ENCODE results near the gene GON7.
"Not testable (repeated sequence)": the region's sequence is repeated elsewhere in the genome, so short reads cannot be mapped to it uniquely, and the experiment has no call there.

GON7 gene

DNA sequence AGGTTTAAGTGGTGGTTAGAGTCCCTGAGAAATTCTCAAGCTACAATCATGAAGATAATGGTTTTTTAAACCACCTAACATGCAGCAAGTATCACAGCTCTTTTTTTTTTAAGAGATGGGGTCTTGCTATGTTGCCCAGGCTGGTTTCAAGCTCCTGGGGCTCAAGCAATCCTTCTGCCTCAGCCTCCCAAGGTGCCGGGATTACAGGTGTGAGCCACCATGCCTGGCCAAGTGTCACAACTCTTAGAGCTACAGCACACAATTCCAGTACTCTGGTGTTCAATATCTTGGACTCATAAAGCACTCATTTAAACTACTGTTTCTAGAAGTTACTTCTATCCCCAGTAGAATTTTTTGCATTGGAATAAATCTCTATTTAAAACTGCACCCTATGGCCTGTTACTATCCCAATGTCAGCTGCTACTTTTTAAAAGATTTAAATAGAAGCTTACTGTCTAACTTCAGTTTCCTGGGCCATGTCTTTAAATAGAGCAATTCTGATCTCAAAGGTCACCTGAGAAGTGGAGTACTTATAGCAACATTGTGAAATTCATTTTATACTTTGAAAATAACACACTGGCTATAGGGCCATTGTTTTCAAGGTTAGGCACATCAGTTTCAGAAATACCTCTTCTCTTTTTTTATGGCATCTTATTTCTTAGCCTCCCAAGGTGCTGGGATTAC is 11.4 kb downstream of the GON7 start:
- H3K9ac ChIP-seq (ENCODE audit: low read length), result no peak overlapping the region
- no peaks in the 10 kb centered on the region; the same call in 1 of the 2 replicates for H3K36me3 ChIP-seq (ENCODE audit: control insufficient read depth, insufficient read depth, low read length)
- H3K27me3 ChIP-seq (ENCODE audit: control insufficient read depth, insufficient read depth, low read length), result no peaks in the 10 kb centered on the region
- H3K9me3 ChIP-seq (ENCODE audit: control insufficient read depth, insufficient read depth, low read depth, low read length), result no peaks in the 10 kb centered on the region
- no peak overlapping the region for H3K27ac ChIP-seq (ENCODE audit: low read depth, low read length)
- H3K4me1 ChIP-seq (ENCODE audit: control insufficient read depth, insufficient read depth, low read length), result no peaks in the 10 kb centered on the region
- no peak overlapping the region for H3K4me3 ChIP-seq (ENCODE audit: low read depth, low read length)

DNA sequence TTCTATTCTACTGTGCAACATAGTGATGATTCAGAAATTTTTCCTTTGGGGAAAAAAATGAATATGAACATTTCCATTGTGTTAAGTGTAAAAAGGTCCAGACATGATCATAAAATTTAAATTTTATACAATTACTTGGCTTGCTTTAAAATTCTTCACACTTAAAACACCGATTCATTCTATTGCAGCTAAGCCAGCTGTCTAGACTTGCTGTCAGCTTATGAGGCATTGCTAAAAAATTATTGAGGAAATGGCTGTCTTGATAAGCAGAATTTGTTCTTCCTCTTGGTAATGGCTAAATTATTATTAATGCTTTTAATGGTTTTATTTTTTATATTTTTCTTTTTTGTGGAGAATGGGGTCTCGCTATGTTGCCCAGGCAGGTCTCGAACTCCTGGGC is 19.9 kb downstream of the GON7 start:
- H3K4me1 ChIP-seq (ENCODE audit: control insufficient read depth, insufficient read depth, low read length), result no peaks in the 10 kb centered on the region
- H3K9ac ChIP-seq (ENCODE audit: low read length), result no peak overlapping the region
- H3K36me3 ChIP-seq (ENCODE audit: control insufficient read depth, insufficient read depth, low read length), result peaks cover 31% of the 10 kb centered on the region
- no peaks in the 10 kb centered on the region for H3K9me3 ChIP-seq (ENCODE audit: control insufficient read depth, insufficient read depth, low read depth, low read length)
- H3K4me3 ChIP-seq (ENCODE audit: low read depth, low read length), result no peak overlapping the region
- no peak overlapping the region for H3K27ac ChIP-seq (ENCODE audit: low read depth, low read length)
- no peaks in the 10 kb centered on the region for H3K27me3 ChIP-seq (ENCODE audit: control insufficient read depth, insufficient read depth, low read length)

DNA sequence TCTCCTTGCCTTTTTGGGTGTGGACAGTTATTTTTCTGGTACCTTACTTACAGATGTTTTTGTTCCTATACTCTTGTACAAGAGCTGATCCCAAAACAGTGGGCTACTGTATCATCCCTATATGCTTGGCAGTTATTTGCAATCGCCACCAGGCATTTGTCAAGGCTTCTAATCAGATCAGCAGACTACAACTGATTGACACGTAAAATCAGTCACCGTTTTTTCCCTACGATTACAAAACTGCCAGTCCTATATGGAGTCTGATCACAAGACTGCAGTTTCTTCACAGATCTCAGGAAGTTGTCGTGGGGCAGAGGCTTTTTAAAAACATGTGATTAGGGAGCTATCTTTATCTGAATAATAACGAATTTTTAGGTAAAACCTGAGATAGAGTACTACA is 20.4 kb downstream of the GON7 start:
- Histone ChIP-seq H3K27me3 (ENCODE audit: control insufficient read depth, insufficient read depth, low read length) (no peaks in the 10 kb centered on the region), H3K27ac (ENCODE audit: low read depth, low read length) (no peak overlapping the region), H3K4me3 (ENCODE audit: low read depth, low read length) (0 out of 2 replicates have a peak overlapping the region, but pooled peaks have one; percentile 0), H3K36me3 (ENCODE audit: control insufficient read depth, insufficient read depth, low read length) (peaks cover 31% of the 10 kb centered on the region), H3K9ac (ENCODE audit: low read length) (no peak overlapping the region), H3K4me1 (ENCODE audit: control insufficient read depth, insufficient read depth, low read length) (no peaks in the 10 kb centered on the region), H3K9me3 (ENCODE audit: control insufficient read depth, insufficient read depth, low read depth, low read length) (no peaks in the 10 kb centered on the region)

DNA sequence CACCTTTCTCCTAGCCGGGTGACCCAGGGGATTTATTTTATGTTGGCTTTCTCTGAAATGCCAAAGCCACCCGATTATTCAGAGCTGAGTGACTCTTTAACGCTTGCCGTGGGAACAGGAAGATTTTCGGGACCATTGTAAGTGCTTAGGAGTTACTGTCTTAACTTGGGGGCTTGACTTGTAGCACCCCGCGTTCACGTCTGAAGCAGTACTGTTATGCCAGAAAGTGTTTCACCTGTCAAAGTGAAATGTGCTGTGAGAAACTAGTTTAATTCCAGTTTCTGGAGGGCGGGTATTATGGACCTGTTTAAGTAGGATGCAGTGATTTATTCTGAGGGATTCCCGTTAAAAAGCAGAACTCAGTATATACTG is 21.5 kb downstream of the GON7 start:
- H3K9me3 ChIP-seq (ENCODE audit: control insufficient read depth, insufficient read depth, low read depth, low read length), result no peaks in the 10 kb centered on the region
- H3K9ac ChIP-seq (ENCODE audit: low read length), result peak overlapping the region; percentile 78
- no peaks in the 10 kb centered on the region for H3K27me3 ChIP-seq (ENCODE audit: control insufficient read depth, insufficient read depth, low read length)
- peak overlapping the region; percentile 64; the same call in 1 of the 2 replicates for H3K27ac ChIP-seq (ENCODE audit: low read depth, low read length)
- peaks cover 31% of the 10 kb centered on the region for H3K36me3 ChIP-seq (ENCODE audit: control insufficient read depth, insufficient read depth, low read length)
- peak overlapping the region; percentile 93 for H3K4me3 ChIP-seq (ENCODE audit: low read depth, low read length)
- no peaks in the 10 kb centered on the region for H3K4me1 ChIP-seq (ENCODE audit: control insufficient read depth, insufficient read depth, low read length)

DNA sequence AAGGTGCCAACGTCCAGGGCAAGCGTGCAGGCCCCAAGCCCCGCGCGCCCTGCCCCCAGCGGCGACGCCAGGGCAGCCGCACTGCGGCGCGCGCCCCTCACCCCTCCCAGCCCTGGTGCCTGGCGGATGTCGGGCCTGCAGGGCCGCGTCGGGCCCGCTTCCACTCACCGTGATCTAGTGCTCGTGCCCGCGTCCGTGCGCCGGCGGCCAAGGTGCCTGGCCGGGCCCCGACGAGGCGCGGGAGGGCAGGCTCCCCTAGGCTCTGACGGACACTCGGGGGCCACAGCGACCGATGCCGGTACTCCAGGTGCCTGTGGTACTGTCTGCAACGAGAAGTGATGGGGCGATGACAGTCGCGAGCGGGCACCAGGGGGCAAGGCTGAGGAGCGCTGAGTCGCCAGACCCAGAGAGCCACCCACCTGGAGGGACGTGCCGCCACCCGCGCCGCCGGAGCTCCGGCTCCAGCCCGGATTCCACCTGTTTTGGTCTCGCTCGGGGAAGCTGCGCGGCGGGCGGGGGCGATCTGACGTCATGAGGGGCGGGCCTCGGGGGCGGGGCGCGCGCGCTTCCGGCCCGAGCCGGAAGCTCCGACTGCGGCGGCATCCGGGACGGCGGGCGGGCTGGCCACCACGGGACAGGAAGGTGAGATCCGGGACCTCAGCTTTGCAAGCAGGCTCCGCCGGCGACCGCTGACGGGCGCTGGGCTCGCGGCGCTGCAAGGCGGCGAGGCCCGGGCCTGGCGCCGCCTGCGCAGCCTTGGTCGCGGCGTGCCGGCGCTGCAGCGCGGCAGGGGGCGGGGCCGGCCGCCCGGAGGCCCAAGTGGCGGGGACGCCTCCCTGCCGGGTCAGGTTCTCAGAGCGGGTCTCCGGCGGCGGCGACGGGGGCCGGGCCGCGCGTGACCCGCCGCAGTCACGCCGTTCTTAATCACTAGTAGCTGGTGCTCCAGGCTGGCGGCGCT is 22.2 kb downstream of the GON7 start, which contains the start of the genes LYSET and MOAP1:
LYSET (plus strand) TSS at position 927 of the 958 bp plus-strand sequence. CDS start 89 bp downstream, outside the sequence.
MOAP1 (minus strand) TSS at position 507 of the 958 bp plus-strand sequence. CDS start 655 bp downstream, outside the sequence.
- Histone ChIP-seq H3K27me3 (ENCODE audit: control insufficient read depth, insufficient read depth, low read length) (no peaks in the 10 kb centered on the region), H3K36me3 (ENCODE audit: control insufficient read depth, insufficient read depth, low read length) (peaks cover 31% of the 10 kb centered on the region), H3K4me1 (ENCODE audit: control insufficient read depth, insufficient read depth, low read length) (no peaks in the 10 kb centered on the region), H3K4me3 (ENCODE audit: low read depth, low read length) (peak within 1 kb of the TSS; percentile 93), H3K27ac (ENCODE audit: low read depth, low read length) (peak within 1 kb of the TSS; percentile 81), H3K9me3 (ENCODE audit: control insufficient read depth, insufficient read depth, low read depth, low read length) (no peaks in the 10 kb centered on the region), H3K9ac (ENCODE audit: low read length) (peak within 1 kb of the TSS; percentile 85)

DNA sequence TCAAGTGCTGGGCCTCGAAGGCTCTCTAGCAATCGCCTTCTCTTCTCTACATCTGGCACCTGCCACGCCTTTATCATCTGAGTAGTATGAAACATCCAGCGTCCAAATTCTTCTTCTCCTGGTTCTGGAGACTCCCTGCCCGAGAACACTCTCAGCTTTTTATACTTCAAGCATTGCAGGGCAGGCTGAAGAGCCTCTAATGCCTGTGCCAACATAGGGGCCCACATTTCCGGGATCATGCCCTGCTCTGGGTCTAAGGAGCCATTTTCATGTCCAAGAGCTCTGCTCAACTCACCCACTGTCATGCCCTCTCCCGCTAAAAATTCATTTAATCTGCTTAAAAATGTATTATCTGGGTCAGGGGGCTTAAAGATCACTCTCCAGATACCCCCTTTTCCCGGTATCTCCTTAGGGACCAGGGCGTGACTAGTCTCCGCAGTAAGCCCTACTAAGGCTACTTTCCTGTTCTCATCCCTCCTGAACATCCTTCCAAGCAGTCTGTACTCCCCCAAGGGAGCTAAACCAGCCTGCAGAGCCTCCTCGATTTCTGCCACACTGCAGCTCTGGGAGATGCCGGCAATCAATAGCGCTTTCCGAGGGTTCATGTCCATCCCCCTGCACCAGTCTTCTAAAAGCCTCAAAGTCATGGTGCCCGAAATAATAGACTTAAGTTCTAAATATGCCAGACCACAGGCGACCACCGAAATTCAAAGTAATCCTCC is 23.1 kb downstream of the GON7 start:
- Histone ChIP-seq H3K9me3 (ENCODE audit: control insufficient read depth, insufficient read depth, low read depth, low read length) (no peaks in the 10 kb centered on the region), H3K4me1 (ENCODE audit: control insufficient read depth, insufficient read depth, low read length) (no peaks in the 10 kb centered on the region), H3K27ac (ENCODE audit: low read depth, low read length) (no peak overlapping the region), H3K27me3 (ENCODE audit: control insufficient read depth, insufficient read depth, low read length) (no peaks in the 10 kb centered on the region), H3K36me3 (ENCODE audit: control insufficient read depth, insufficient read depth, low read length) (peaks cover 26% of the 10 kb centered on the region), H3K9ac (ENCODE audit: low read length) (peak overlapping the region; percentile 85), H3K4me3 (ENCODE audit: low read depth, low read length) (peak overlapping the region; percentile 93)

DNA sequence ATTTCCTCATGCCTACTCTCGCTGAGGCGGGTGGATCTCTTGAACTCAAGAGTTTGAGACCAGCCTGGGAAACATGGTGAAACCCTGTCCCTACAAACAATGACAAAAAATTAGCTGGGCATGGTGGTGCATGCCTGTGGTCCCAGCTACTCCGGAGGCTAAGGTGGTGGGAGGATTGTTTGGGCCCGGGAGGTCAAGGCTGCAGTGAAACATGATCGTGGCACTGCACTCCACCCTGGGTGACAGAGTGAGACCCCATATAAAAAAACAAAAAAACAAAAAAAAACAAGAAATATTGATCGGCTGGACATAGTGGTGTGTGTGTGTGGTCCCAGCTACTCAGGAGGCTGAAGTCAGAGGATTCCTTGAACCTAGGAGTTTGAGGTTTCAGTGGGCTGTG is 31.4 kb downstream of the GON7 start:
- no peak overlapping the region for H3K27ac ChIP-seq (ENCODE audit: low read depth, low read length)
- no peaks in the 10 kb centered on the region for H3K36me3 ChIP-seq (ENCODE audit: control insufficient read depth, insufficient read depth, low read length)
- H3K27me3 ChIP-seq (ENCODE audit: control insufficient read depth, insufficient read depth, low read length), result no peaks in the 10 kb centered on the region
- no peaks in the 10 kb centered on the region for H3K9me3 ChIP-seq (ENCODE audit: control insufficient read depth, insufficient read depth, low read depth, low read length)
- no peaks in the 10 kb centered on the region for H3K4me1 ChIP-seq (ENCODE audit: control insufficient read depth, insufficient read depth, low read length)
- no peak overlapping the region for H3K9ac ChIP-seq (ENCODE audit: low read length)
- no peak overlapping the region for H3K4me3 ChIP-seq (ENCODE audit: low read depth, low read length)

DNA sequence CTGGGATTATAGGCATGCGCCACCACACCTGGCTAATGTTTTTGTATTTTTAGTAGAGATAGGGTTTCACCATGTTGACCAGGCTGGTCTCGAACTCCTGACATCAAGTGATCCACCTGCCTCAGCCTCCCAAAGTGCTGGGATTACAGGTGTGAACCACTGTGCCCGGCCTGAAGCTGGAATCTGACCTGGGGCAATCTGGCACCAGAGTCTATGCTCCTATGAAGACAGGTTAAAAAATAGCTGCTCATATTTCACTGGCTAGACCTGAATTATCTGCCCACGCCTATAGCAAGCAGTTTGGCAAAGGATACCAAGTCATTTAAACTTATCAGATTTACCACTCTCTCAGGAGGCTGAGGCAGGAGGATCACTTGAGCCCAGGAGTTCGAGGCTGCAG is 32.1 kb downstream of the GON7 start:
- not testable (repeated sequence) for H3K9me3 ChIP-seq (ENCODE audit: control insufficient read depth, insufficient read depth, low read depth, low read length); H3K27ac ChIP-seq (ENCODE audit: low read depth, low read length); H3K27me3 ChIP-seq (ENCODE audit: control insufficient read depth, insufficient read depth, low read length); H3K36me3 ChIP-seq (ENCODE audit: control insufficient read depth, insufficient read depth, low read length); H3K4me3 ChIP-seq (ENCODE audit: low read depth, low read length); H3K4me1 ChIP-seq (ENCODE audit: control insufficient read depth, insufficient read depth, low read length); H3K9ac ChIP-seq (ENCODE audit: low read length)

DNA sequence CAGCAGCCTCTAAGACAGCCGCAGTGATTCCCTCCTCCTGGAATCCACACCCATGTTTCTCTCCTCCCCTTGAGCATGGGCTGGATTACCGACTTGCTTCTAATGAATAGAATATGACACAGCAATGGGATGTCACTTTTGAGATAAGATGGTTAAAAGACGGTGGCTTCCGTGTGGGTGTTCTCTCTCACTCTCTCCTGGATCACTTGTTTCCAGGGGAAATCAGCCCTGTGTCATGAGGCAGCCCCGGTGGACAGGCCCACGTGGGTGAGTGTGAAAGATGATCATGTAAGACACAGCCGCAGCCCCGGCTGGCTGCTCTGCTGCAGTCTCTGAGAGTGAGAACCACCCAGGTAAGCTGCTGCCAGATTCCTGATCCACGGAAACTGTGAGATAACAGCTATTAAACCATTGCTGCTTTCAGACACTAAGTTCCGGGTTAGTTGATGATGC is 32.9 kb downstream of the GON7 start:
- no peak overlapping the region for H3K27ac ChIP-seq (ENCODE audit: low read depth, low read length)
- H3K9ac ChIP-seq (ENCODE audit: low read length), result no peak overlapping the region

DNA sequence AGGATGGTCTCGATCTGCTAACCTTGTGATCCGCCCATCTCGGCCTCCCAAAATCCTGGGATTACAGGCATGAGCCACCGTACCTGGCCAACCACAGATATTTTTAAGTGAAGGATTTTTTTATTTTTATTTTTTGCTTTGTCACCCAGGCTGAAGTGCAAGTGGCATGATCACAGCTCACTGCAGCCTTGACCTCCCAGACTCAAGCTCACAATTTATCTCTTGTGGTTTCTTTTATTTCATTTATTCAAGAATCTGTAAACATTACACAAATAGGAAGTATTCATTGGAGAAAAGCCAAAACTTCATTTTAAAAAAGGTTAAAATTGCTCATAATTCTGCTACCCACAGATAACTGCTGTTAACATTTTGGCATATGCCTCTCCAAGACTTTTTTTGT is 35.5 kb downstream of the GON7 start:
- Histone ChIP-seq H3K9ac (ENCODE audit: low read length) (no peak overlapping the region), H3K9me3 (ENCODE audit: control insufficient read depth, insufficient read depth, low read depth, low read length) (no peaks in the 10 kb centered on the region), H3K4me3 (ENCODE audit: low read depth, low read length) (no peak overlapping the region), H3K4me1 (ENCODE audit: control insufficient read depth, insufficient read depth, low read length) (no peaks in the 10 kb centered on the region), H3K36me3 (ENCODE audit: control insufficient read depth, insufficient read depth, low read length) (no peaks in the 10 kb centered on the region), H3K27ac (ENCODE audit: low read depth, low read length) (no peak overlapping the region), H3K27me3 (ENCODE audit: control insufficient read depth, insufficient read depth, low read length) (no peaks in the 10 kb centered on the region)

More for the DNA sequence above, 32.9 kb downstream of the GON7 start:
- no peaks in the 10 kb centered on the region for H3K9me3 ChIP-seq (ENCODE audit: control insufficient read depth, insufficient read depth, low read depth, low read length)
- no peak overlapping the region for H3K4me3 ChIP-seq (ENCODE audit: low read depth, low read length)
- no peaks in the 10 kb centered on the region for H3K36me3 ChIP-seq (ENCODE audit: control insufficient read depth, insufficient read depth, low read length)
- no peaks in the 10 kb centered on the region for H3K27me3 ChIP-seq (ENCODE audit: control insufficient read depth, insufficient read depth, low read length)
- no peaks in the 10 kb centered on the region for H3K4me1 ChIP-seq (ENCODE audit: control insufficient read depth, insufficient read depth, low read length)
